Measurements from ENCODE around the gene BAK1.

Gene BAK1

DNA sequence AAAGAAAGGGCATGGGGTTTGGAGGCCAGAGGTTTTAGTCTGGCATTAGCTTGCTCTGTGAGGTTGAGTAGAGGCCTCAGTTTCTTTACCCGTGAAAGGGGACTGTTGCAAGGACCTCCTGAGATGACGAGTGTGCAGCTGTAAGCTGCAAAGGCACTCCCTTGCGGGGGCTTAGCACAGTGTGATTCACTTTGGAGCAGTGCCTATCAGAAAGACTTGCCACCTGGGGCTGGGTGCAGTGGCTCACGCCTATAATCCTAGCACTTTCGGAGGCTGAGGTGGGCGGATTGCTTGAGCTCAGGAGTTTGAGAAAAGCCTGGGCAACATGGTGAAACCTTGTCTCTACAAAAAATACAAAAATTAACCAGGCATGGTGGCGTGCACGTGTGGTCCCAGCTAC is 7.5 kb upstream of the BAK1 start:
- no peak for DNase-seq (ENCODE audit: low read depth in 4 of 4, low spot score in 1 of 4)

DNA sequence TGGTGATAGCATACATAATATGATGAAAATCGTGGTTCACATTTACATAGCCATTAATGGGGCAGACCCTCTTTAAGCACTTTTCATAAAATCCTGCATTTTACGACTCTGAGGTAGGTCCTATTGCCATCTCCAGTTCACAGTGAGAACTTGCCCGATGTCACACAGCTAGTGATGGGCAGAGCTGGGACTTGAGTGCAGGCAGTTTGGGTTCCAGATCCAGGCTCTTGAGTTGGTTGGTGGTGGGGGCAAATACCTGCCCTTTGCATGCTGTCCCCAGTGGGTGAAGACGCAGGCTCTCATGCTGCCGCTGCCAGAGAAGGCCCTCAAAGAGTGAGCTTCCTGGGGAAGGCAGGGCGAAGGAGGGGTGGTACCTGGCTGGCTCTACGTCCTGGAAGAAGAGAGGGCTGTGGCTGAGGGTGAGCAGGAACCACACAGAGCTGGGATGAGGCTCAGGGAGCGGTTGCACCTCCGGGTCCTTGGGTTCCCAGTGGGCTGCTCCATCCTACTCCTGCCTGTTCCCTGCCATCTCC is 6.1 kb upstream of the BAK1 start:
- no peak for DNase-seq (ENCODE audit: low read depth in 4 of 4, low spot score in 1 of 4)

DNA sequence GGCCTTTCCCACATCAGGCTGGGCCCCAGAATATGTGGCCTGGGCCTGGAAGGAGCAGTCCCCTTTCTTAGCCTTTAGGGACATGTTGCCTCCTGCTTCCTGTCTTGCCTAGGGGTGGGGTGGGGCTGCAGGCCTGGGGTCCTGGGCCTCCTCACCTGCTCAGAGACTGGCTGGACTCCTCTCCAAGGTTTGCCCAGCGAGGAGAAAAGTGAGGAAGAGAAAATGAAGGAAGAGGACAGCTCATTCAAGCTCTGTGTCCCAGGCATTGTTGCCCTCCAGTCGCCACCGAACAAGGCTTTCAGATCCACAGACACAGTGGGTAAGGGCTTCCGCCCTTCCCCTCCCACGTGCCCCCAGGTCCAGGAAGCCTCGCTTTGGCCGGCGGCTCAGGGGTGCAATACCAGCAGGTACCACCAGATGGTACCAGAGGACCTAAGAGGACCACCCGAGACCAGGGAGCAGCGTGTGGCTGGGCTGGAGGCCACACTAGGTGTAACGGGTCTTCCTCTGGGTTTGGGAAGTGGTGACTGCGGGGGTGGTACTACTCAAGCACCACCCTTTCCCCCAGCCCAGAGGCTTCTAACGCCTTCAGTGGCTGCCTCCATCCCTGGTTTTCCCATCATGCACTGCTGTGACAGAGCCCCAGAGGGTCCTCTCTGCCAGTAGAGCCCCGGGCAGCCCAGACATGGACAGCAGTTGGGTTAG is 5.5 kb upstream of the BAK1 start:
- peak; percentile 42 to 92 (median 82) for DNase-seq (ENCODE audit: low read depth in 4 of 4, low spot score in 1 of 4)

DNA sequence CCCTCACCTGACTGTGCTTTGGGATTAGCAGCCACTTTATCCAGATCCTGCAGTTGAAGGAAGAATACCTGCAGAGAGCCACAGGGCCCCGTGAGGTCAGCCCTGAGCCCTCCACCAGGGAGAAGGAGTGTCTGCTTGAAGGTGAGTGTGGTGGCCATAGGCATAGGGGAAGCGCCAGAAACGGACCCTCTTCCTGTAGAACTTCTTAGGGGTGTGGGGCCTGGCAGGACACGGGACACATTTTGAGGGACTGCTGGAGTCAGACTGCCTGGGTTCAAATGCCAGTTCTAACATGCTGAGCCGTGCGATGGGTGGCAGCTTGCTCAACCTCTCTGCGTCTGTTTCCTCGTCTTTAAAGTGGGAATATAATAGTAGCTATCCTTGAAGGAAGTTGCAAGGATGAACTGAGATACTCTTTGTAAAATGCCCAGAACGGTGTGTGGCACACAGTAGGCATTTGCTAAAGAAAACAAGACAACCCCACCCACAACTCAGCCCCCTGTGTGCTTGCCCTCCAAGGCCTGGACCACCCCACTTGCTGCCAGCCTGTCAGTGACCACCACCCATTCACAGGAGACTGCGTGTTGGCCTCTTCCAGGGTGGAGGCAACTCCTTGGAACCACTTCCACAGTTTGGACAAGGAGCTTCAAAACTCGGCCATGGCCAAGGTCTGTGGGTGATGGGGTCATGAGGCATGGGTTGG is 4.8 kb upstream of the BAK1 start:
- no peak for DNase-seq (ENCODE audit: low read depth in 4 of 4, low spot score in 1 of 4)

DNA sequence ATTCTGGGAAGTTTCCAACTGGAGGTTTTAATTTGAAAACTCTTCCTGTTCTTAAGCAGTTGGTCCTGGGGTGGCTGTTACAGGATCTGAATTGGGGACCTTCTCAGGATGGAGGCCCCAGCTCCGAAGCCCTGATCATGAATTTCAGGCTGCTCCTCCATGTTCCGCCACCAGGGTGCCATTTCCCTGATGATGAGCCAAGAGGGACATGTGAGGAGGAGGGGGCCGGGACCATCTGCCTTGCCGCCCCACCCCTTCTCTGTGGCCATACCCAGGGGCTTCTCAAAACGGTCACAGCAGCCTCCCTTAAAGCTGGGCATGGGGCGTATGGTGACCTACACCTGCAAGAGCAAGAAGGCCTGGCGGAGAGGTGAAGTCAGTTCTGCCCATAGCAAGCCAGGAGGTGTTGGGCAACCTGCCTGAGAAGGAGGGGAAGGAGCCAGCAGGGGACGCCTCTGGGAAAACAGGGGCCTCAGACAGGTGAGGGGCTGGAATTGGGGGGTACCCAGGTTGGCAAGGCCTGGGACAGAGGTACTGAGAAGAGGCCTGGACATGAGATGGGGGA is 3.6 kb upstream of the BAK1 start:
- no peak for DNase-seq (ENCODE audit: low read depth in 4 of 4, low spot score in 1 of 4)

DNA sequence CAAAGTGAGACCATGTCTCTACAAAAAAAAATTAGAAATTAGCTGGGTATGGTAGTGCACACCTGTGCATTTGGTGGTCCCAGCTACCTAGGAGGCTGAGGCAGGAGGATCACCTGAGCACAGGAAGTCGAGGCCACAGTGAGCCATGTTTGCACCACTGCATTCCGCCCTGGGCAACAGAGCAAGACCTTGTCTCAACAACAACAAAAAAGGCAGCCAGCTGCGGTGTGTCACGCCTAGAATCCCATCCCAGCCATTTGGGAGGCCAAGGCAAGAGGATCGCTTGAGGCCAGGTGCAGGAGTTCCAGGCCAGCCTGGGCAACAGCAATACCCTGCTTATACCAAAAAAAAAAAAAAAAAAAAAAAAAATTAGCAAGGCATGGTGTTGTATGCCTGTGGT is 1.1 kb upstream of the BAK1 start:
- DNase-seq (ENCODE audit: low read depth in 4 of 4, low spot score in 1 of 4) = no peak

DNA sequence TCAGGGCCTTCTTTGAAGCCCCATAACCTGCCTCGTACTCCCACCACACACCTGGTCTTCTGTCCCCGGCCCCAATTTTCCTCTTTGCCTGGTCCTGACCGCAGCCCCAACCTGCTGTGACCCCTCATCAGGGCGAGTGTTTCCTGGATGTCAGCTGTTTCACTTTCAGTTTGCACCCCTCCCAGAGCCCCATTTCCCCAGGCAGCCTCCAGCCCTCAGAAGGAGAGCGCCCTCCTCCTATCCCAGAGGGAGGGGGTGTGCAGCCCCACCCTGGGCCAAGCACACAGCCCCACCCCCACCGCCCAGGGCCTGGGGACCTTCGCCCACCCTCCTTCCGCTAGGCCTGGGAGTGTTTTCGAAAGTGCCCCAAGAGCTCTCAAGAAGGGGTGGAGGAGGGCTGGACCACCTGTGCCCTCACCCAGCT is 1.5 kb downstream of the BAK1 start:
- DNase-seq (ENCODE audit: low read depth in 4 of 4, low spot score in 1 of 4) = no peak

DNA sequence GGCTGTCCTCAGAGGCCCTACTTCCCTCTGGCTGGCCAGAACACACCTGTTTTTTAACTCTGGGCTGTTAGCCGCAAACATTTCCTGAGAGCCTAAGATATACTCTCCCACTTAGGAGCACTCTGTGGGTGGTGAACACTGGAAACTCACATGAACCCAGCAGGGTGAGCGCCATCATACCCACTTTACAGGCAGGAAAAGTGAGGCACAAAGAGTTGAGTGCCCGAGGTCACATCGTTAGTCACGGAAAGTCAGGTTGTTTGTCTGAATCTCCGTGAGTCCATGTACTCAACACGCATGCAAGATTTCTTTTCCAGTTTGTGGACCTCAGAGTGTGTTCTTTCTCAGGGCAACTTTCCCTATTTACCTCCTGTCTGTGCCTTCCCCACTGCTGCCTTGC is 1.9 kb downstream of the BAK1 start:
- DNase-seq (ENCODE audit: low read depth in 4 of 4, low spot score in 1 of 4) = no peak

DNA sequence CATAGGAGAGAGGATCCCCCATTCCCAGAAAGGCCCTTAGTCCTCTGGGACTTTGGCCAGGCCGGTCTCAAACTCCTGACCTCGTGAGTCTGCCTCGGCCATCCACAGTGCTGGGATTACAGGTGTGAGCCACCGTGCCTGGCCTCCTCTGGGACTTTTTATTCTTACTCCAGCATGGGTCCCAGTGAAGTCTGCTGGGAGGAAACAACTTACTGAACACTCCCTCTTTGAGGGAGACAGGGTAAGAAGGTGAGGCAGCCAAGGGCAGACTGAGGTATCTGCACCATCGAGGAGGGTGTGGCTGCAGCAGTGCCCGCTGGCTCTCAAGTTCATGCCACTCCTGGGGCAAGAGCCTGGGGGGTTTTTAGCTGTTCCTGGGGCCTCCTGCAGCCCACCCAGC is 2.4 kb downstream of the BAK1 start:
- DNase-seq (ENCODE audit: low read depth in 4 of 4, low spot score in 1 of 4) = no peak

DNA sequence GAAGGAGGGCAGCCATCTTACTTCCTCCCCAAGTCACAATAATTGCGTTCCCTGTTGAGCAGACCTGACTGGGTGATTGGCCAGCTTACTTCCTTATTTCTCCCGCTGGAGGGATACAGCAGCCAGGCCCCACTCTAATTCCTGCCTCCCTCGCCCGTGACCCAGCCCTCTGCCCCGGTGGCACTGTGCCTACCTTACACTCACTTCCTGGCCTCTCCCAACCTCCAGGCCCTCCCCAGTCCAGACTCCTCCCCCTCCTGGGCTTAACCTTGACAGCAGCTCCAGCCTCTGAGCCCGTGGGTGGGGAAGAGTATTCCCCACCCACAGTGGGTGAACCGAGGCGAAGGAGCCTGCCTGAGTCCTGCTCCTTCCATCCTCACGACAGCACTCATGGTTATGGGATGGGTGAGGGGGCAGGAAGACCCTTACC is 3.0 kb downstream of the BAK1 start:
- no peak for DNase-seq (ENCODE audit: low read depth in 4 of 4, low spot score in 1 of 4)

DNA sequence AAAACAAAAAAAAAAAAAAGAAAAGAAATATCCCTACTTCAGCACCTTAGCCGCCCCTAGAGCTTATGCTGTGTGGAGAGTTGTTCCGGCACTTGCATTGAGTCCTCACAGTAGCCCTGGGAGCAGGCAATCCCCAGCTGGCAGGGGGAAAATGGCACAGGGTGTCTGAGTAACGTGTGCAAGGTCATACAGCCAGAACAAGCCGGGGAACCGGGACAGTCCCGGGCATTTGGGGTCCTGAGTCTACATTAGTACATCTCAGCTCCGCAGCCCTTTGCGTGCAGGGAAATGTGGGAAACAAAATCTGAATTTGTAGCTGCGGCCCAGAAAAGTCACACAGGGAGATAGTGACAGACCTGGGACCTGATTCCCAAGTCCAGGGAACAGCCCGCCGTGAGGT is 3.4 kb downstream of the BAK1 start:
- no peak for DNase-seq (ENCODE audit: low read depth in 4 of 4, low spot score in 1 of 4)

DNA sequence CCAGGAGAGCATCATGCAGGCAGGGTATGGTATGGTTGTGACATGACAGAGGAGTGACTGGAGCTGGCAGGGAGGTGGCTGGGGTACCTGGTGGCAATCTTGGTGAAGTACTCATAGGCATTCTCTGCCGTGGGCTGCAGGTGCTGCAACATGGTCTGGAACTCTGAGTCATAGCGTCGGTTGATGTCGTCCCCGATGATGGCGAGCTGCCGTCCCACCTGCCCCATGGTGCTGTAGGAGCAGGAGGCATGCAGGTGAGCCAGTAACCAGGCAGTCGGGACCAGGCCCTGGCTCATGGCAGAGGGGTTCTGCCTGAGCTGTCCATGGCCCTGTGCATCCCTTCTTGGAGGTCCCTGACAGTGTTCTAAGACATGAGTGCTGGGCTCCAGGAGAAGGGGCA is 4.9 kb downstream of the BAK1 start:
- DNase-seq (ENCODE audit: low read depth in 4 of 4, low spot score in 1 of 4) = no peak

DNA sequence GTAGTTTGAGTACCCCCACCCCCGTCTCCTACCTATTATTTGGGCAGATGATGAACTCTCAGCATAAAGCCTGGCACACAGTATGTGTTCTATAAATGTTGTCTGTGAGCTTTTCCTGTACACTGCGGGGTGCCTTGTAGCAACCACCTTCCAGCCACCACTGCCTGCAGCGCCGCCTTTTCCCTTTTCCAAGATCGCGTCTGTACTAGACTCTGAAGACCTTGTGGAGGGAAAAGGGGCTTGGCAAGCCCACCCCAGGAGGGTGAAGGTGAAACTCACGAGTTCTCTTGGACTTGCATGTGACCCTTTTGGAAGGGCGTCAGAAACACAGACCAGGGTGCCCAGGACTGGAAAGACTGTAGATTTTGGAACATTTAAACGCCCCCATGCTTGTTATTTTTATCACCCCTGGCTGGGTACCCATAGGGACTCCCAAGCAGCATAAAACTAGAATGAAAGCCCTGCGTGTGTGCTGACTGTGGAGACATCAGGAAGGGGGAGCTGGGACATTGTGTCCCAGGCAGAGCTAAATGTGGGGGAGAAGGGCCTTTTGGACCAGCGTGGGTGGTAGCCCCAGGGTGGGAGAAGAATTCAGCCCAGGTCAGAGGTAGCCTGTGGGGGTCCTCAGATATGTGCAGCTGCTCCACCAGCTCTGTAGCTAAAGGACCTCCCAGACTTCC is 8.3 kb downstream of the BAK1 start:
- no peak for DNase-seq (ENCODE audit: low read depth in 4 of 4, low spot score in 1 of 4)

DNA sequence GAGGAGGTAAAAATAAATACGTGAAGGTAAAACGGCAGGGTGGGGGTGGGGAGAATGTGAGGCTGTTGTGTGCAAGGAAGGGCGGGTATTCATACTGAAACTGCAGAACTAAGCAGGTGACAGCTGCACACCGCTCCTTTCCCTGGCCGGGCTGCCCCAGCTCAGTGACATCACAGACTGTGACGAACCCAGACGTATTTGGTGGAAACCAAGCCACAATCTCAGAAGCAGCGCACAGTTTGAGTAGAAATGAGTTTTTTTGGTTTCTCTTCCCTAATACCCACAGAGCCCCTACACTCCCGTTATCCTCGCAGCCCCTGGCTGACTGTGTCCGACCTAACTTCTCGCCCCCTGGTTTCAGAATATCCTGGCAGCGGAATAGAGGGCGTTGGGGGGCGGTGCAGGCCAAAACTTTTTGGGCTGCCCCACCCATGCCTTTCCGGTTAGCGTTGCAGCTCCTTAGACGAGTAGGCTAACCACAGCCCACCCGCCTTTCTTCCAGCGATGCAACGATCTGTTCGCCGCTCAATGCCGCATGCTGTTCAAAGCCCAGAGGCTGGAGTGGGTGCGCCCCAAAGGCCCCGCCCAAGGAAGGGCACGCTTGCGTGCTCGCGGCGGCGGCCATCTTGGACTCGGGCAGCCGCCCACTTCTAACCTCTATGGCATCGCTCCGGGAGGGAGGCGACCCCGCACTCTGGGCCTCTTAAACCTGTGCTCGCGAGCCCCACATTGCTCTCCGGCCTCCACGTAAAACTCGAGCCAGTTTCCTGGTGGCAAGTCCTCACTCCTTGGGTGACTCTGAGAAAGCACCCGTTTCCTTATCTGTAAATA is 9.1 kb downstream of the BAK1 start:
- peak; percentile 75 to 92 (median 80) for DNase-seq (ENCODE audit: low read depth in 4 of 4, low spot score in 1 of 4)

DNA sequence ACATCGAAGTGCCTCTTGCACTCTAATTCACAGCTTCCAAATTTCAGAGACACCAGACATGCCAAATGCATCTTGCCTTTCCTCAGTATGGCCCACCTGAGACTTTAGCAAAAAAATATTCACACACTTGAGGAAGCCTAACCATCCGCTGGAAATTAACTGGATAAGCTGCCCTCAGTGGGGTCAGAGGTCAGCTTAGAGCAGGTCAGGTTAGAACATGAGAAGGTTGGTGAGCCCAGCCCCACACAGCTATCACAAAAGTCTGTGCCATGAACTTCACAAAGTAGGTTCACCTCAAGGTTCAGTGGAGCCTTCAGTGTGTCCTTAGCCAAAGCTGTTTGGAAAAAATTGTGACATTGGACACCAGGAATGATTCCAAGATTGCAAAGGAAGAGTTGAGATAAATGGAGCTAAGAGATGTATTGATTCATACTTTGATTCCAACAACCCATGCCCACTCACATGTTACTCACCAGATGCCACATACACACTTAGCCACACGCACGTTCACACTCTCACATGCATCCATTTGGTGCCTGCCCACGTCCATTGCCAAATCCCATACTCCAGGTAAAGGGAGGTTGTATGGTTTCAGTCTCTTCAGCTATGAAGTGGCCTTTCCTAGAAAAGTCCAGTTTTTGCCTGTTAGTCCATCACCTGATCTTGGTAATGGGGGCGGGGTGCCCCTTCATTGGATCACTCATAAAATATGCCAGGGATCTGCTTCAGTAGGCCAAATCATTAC is 11.1 kb downstream of the BAK1 start:
- no peak for DNase-seq (ENCODE audit: low read depth in 4 of 4, low spot score in 1 of 4)

DNA sequence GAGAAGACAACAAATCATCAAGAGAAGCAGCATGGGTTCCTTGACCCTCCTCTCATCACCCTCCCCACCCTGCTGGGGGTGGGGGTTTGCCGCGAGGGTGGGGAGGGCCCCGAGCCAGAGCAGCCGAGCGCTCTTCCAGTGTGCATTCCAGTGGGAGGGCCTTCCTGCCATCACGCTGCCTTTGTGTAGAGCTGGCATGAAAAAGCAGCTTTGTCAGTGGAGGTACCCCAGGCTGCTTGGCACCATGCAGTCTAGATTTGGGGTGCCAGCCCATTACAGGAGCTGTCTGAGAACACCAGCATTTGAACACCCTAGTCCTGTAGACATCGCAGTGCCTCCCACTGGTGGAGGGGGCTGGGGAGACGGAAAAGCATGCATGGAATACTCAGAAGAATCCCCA is 12.2 kb downstream of the BAK1 start:
- no peak for DNase-seq (ENCODE audit: low read depth in 4 of 4, low spot score in 1 of 4)

DNA sequence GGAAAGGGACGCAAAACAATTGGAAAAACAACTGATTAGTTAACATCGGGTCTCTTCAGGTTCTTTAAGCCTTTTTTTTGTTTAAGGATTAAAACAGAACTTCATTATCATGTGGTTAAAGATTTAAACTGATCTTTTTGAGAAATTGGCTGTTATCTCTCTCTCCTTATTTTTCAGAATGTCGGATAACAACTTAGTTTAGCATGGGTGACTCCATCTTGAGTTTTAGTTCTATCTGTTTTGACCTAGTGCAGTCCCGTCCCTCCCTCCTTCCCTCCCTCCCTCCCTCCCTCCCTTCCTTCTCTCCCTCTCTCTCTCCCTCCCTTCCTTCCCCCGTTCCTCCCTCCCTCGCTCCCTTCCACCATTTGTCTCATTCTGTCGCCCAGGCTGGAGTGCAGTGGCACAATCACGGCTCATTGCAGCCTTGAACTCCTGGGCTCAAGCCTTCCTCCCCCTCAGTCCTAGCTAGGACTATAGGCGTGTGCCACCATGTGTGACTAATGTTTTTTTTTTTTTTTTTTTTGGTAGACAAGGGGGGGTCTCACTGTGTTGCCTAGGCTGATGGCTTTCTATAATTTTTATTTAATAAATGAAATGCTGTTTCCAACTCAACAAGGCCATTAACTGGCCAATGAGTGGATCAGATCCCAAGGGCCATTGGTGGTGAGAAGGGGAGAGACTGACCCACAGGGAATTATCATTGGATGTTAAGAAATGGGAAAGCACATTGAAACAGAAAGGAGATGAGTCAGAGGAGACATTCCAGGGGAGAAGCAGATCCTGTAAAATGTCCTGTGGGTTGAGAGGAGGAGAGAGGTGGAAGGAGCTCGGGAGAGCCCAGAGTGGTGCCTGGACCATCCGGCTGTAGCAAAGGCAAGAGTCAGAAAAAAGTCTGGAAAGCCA is 13.6 kb downstream of the BAK1 start:
- DNase-seq (ENCODE audit: low read depth in 4 of 4, low spot score in 1 of 4) = no peak

DNA sequence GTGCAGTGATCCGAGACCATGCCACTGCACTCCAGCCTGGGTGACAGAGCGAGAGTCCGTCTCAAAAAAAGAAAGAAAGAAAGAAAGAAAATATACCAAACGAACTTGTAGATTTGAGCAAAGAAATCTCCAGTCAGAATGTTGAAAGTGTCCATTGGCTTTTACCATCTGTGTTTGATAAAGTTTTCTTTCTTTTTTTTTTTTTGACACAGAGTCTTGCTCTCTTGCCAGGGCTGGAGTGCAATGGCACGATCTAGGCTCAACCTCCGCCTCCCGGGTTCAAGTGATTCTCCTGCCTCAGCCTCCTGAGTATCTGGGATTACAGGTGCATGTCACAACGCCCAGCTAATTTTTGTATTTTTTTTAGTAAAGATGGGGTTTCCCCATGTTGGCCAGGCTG is 21.3 kb downstream of the BAK1 start:
- no peak for DNase-seq (ENCODE audit: low read depth in 4 of 4, low spot score in 1 of 4)

DNA sequence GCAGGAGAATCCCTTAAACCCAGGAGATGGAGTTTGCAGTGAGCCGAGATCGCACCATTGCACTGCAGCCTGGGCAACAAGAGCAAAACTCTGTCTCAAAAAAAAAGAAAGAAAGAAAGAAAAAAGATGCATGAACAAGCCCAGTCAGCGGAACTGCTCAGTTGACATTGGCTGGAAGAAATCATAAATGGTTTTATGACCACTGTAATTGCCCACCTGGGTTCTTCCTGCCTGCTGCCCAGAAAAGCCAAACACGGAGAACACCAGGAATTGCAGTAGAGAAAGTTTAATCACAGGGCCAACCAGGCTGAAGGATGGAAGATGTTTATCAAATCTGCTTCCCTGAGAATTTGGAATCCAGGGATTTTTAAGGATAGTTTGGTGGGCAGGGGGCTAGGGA is 22.7 kb downstream of the BAK1 start:
- DNase-seq (ENCODE audit: low read depth in 4 of 4, low spot score in 1 of 4) = no peak
